Ovary (tissue), 3 donors: ENCODE data around the gene GALNT13.

Source experiments
- CTCF ChIP-seq, 3 donors: fragments of 450-650 bp in 2 of 3; fragments of 200-600 bp in 1 of 3; IDR thresholded peaks; one replicate each; pipeline versions ENCODE4 v1.5.1 to v1.8.0; 2016 to 2022; ENCODE audit warnings: antibody characterized with exemption in 3 of 3, mild to moderate bottlenecking in 1 of 3
- EP300 ChIP-seq: sonication (generic); formaldehyde crosslinking; IDR thresholded peaks from one replicate; pipeline ENCODE4 v1.6.1; 2017; ENCODE audit warnings: antibody characterized with exemption
- POLR2A ChIP-seq: fragments of 450-650 bp; IDR thresholded peaks from one replicate; pipeline ENCODE4 v1.6.1; 2017; ENCODE audit warnings: antibody characterized with exemption, mild to moderate bottlenecking, moderate library complexity
- donor health status: DM: no; HTN: no; CAD: no.

GRCh38 chr2:154078926-154079325, 207.2 kb downstream of the GALNT13 start:
- TF ChIP-seq CTCF (IDR thresholded peaks at IDR 0.05) (no peak), EP300 (no peak), POLR2A (no peak)
